IPS DF 6.9 (cell line): Measurements from ENCODE around the gene PTOV1.

ENCODE experiments used
- DNase-seq: peaks from one replicate; pipeline ENCODE4 v3.0.0-alpha.2; 2013; ENCODE audit warnings: low read depth, low spot score
- H3K27ac ChIP-seq: one replicate; pipeline ENCODE4 v1.5.1; 2013; ENCODE audit warnings: low read length, control low read depth
- H3K27me3 ChIP-seq: 2 replicates; pipeline ENCODE4 v1.6.1; 2013; ENCODE audit warnings: mild to moderate bottlenecking, low read length; ENCODE audit not compliant: control insufficient read depth, insufficient read depth
- H3K36me3 ChIP-seq: 2 replicates; pipeline ENCODE4 v1.6.1; 2013; ENCODE audit warnings: low read length; ENCODE audit not compliant: control insufficient read depth, insufficient read depth
- H3K4me1 ChIP-seq: 2 replicates; pipeline ENCODE4 v1.6.1; 2013; ENCODE audit warnings: low read length; ENCODE audit not compliant: control insufficient read depth, insufficient read depth
- H3K4me3 ChIP-seq: 2 replicates; pipeline ENCODE4 v1.5.1; 2013; ENCODE audit warnings: mild to moderate bottlenecking, low read length
- H3K9me3 ChIP-seq: 2 replicates; pipeline ENCODE4 v1.6.1; 2013; ENCODE audit warnings: low read length, inconsistent platforms; ENCODE audit not compliant: control insufficient read depth, insufficient read depth
- WGBS: extraction: QIAGEN DNeasy Blood & Tissue Kit; methylation state at CpG from one replicate; pipeline ENCODE4 v1.1.7; 2013; ENCODE audit warnings: mixed read lengths, missing lambda C conversion rate; ENCODE audit not compliant: insufficient read length, insufficient coverage; 5-methylcytosine and 5-hydroxymethylcytosine counted together

PTOV1 gene

GRCh38 chr19:49859682-49860335, 8.8 kb downstream of the PTOV1 start:
- no CpG with 5 or more reads among the region's 22 CpGs for WGBS
- Histone ChIP-seq H3K4me1 (peaks cover 1% of the 10 kb centered on the region; the same call in 1 of the 2 replicates), H3K36me3 (peaks cover 53% of the 10 kb centered on the region), H3K27me3 (no peaks in the 10 kb centered on the region), H3K27ac (no peak overlapping the region), H3K9me3 (no peaks in the 10 kb centered on the region), H3K4me3 (no peak overlapping the region)
- DNase-seq = no peak

- DNase-seq = no peak
- Histone ChIP-seq H3K4me3 (no peak overlapping the region), H3K9me3 (no peaks in the 10 kb centered on the region), H3K27ac (no peak overlapping the region), H3K4me1 (peaks cover 1% of the 10 kb centered on the region; the same call in 1 of the 2 replicates), H3K27me3 (no peaks in the 10 kb centered on the region), H3K36me3 (peaks cover 53% of the 10 kb centered on the region)
- no CpG with 5 or more reads among the region's 17 CpGs for WGBS
Measured at GRCh38 chr19:49860336-49861102, 9.6 kb downstream of the PTOV1 start.

DNA sequence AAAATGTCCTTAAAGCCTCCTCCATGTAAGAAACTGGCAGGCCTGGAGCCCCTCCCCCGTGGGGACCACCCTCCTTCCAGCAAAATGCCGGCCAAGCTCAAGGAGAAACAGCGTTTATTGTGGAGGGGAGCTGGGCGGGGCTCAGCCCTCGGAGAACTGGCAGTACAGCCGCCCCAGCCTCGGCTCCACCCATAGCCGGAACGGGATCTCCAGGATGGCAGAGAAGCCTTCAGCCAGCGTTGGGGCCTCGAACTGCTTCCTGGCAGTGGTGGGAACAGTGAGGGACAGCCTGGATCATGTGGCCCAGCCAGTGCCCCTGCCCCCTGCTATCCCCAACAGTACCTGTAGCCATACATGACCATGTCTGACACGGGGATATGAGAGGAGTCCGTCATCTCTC, 10.1 kb downstream of the PTOV1 start:
- WGBS = no CpG with 5 or more reads among the region's 13 CpGs
- peaks cover 1% of the 10 kb centered on the region; the same call in 1 of the 2 replicates for H3K4me1 ChIP-seq
- no peak overlapping the region for H3K27ac ChIP-seq
- no peak overlapping the region for H3K4me3 ChIP-seq
- H3K36me3 ChIP-seq = peaks cover 50% of the 10 kb centered on the region
- H3K9me3 ChIP-seq = no peaks in the 10 kb centered on the region
- H3K27me3 ChIP-seq = no peaks in the 10 kb centered on the region
- no peak for DNase-seq

DNA sequence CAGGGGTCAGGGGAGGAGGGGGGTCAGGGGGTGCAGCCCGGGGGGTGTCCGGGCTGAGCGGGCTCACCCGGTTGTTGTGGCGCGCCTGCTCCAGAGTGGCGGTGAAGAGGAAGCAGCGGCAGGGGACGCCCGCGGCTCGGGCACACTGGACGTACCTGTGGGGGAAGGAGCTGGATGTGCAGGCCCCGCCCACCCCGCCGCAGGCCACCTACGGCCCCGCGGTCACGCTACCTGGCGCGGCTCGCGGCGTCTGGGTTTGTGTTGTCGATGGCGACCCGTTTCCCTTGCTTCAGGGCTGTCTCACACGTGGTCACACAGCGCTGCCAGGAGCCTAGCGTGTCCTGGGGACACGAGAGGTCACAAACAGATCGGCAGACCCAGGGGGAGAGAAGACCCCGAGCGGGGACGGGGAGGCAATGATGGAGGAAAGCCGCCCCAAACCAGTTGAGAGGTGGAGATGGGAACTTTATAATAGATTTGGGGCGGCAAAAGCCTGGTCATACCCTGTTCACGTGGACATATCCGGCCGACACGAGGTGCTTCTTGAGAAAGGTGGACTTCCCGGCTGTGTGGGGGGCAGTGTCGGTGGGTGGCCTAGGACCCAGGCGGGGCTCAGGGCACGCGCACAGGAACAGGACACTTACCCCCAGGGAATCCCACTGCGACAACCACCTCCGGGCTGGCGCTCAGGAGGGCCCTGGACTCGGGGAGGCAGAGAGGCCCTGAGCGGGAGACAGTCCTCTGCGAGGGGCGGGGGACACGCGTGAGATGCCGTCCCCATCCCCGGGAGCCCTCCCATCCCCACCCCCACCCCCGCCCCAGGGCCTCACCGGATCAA, 10.8 kb downstream of the PTOV1 start:
- H3K9me3 ChIP-seq = no peaks in the 10 kb centered on the region
- H3K36me3 ChIP-seq = peaks cover 47% of the 10 kb centered on the region
- no CpG with 5 or more reads among the region's 60 CpGs for WGBS

DNA sequence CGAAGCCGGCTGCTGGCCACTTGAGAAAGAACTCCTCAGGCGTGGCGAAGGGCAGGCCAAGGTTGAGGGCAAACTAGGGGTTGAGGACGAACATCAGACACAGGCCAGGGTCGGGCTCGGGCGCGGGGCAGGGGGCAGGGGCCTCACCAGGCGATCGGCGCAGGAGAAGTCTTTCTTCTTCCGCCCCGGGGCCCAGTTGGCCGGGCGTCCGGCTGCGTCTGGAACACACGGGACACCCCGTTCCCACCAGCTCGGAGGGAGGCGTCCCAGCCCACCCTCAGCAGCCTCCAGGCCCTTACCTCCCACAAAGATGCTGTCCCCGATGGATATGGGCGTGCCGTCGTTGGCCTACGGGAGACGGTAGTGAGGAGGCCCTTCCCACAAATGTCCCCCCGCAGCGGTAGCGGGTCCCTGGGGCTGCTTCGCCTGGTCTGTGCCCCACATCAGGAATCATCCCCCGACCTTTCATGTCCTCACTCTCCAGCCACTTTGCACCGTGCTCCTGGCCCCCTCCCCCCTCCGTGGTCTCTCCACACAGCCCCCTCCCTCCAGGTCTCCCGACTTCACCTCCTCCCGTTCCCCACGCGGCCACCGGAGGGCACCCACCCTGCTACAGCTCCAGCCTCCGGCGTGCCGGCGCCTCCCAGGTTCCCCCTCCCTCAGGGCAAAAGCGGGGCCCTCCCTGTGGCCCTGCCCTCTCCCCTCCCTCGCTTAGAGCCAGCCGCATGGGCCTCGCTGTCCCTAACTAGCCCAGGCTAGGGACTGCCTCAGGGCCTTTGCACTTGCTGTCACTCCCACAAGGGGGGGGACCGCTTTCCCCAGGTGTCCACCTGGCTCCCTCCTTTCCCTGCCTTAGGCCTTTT, 11.7 kb downstream of the PTOV1 start:
- no peaks in the 10 kb centered on the region for H3K27me3 ChIP-seq
- H3K4me1 ChIP-seq = peaks cover 3% of the 10 kb centered on the region; the same call in 1 of the 2 replicates
- H3K4me3 ChIP-seq = no peak overlapping the region
- peaks cover 39% of the 10 kb centered on the region for H3K36me3 ChIP-seq
- H3K27ac ChIP-seq = no peak overlapping the region
- WGBS = no CpG with 5 or more reads among the region's 49 CpGs
- H3K9me3 ChIP-seq = no peaks in the 10 kb centered on the region
- no peak for DNase-seq

More for the DNA sequence above, 10.8 kb downstream of the PTOV1 start:
- peaks cover 3% of the 10 kb centered on the region; the same call in 1 of the 2 replicates for H3K4me1 ChIP-seq
- no peaks in the 10 kb centered on the region for H3K27me3 ChIP-seq
- H3K27ac ChIP-seq = no peak overlapping the region
- no peak for DNase-seq
- H3K4me3 ChIP-seq = no peak overlapping the region

- DNase-seq = no peak
- Histone ChIP-seq H3K36me3 (peaks cover 32% of the 10 kb centered on the region), H3K27me3 (no peaks in the 10 kb centered on the region), H3K4me1 (peaks cover 3% of the 10 kb centered on the region; the same call in 1 of the 2 replicates), H3K27ac (no peak overlapping the region), H3K4me3 (no peak overlapping the region), H3K9me3 (no peaks in the 10 kb centered on the region)
- no CpG with 5 or more reads among the region's 24 CpGs for WGBS
Measured at GRCh38 chr19:49863254-49863934, 12.4 kb downstream of the PTOV1 start.

GRCh38 chr19:49863935-49864320, 13.0 kb downstream of the PTOV1 start:
- Histone ChIP-seq H3K4me1 (peaks cover 3% of the 10 kb centered on the region; the same call in 1 of the 2 replicates), H3K9me3 (no peaks in the 10 kb centered on the region), H3K27ac (no peak overlapping the region), H3K4me3 (no peak overlapping the region), H3K36me3 (peaks cover 28% of the 10 kb centered on the region), H3K27me3 (no peaks in the 10 kb centered on the region)
- no peak for DNase-seq
- no CpG with 5 or more reads among the region's 17 CpGs for WGBS

- no peak overlapping the region for H3K4me3 ChIP-seq
- no peaks in the 10 kb centered on the region for H3K9me3 ChIP-seq
- 0 out of 2 replicates have a peak, but pooled peaks cover 3% of the 10 kb centered on the region for H3K4me1 ChIP-seq
- H3K36me3 ChIP-seq = peaks cover 23% of the 10 kb centered on the region
- no peaks in the 10 kb centered on the region for H3K27me3 ChIP-seq
- no peak for DNase-seq
- WGBS = no CpG with 5 or more reads among the region's 13 CpGs
- H3K27ac ChIP-seq = no peak overlapping the region
Measured at GRCh38 chr19:49864890-49865289, 13.9 kb downstream of the PTOV1 start.

DNA sequence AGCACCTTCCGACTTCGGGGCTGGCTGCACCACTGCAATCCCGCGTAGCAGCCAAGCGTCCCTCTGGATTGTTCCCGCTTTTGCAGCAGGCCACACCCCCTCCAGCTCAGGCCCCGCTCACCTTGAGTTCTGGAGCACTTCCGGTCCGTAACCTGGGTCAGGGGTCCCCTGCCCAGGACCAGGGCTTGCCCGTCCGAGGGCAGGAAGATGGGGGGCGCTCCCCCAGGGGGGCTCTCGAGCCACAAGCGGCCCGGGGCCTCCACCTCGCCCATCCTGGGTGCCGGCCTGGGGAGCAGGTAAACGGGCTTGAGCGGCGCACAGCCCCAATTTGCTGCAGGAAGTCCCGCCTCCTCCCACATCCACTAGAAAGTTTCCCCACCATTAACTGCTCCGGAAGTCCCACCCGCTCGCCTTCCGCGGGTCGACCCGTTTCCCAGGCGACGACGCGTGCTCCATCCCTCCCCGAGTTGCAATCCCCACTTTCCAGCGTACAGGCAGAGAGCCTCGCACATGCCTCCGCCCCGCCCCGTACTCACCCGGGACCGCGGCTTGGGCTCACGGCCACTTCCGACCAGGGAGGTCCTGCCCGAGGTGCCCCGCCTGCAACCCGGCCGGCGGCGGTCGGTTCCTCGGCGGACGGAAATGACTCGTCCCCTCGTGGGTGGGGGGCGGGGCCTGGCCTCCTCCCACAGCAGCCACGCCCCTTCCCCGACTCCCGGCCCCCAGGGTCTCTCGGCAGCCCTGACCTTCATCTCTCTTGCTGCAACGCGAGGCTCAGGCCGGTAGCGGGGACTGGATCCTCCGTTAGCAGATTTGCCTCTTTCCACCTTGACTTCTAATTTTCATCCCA, 16.2 kb downstream of the PTOV1 start, which contains the start of gene PNKP:
Gene PNKP, minus strand, starts transcription at position 644 of the 850 bp plus-strand sequence. Its CDS starts 372 bp downstream, at position 272.
- no peaks in the 10 kb centered on the region for H3K9me3 ChIP-seq
- WGBS = no CpG with 5 or more reads among the region's 65 CpGs
- 0 out of 2 replicates have a peak, but pooled peaks cover 3% of the 10 kb centered on the region for H3K4me1 ChIP-seq
- H3K4me3 ChIP-seq = peak within 1 kb of the TSS; percentile 58
- no peak within 1 kb of the TSS for H3K27ac ChIP-seq
- no peak for DNase-seq
- no peaks in the 10 kb centered on the region for H3K27me3 ChIP-seq
- peaks cover 10% of the 10 kb centered on the region for H3K36me3 ChIP-seq
